GM19438 (cell line): ENCODE results near the gene EPB41L1.

Experiments
- ATAC-seq: cut with Tn5 transposase; IDR thresholded peaks from one replicate; pipeline ENCODE4 v1.9.1; 2021; ENCODE audit warnings: low read depth; ENCODE audit not compliant: unreplicated experiment

The EPB41L1 gene

DNA sequence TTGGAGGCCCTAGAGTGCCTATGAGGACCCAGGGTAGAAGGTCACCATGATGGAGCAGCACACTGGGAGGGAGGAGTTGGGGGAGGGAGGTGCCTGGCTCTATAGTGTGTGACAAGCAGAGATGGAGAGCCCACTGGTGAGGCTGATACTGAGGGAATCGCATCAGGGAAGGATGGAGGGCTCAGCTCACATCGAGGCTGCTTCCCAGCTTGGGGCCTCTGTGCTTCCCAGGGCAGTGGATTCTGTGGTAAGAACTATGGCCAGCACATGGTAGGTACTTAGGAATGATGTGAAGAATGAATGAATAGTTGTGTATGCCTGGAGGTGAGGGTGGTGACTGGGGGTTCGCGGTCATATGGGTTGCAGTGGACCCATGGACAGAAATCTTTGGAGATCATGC, 1.3 kb upstream of the EPB41L1 start:
- no peak for ATAC-seq

DNA sequence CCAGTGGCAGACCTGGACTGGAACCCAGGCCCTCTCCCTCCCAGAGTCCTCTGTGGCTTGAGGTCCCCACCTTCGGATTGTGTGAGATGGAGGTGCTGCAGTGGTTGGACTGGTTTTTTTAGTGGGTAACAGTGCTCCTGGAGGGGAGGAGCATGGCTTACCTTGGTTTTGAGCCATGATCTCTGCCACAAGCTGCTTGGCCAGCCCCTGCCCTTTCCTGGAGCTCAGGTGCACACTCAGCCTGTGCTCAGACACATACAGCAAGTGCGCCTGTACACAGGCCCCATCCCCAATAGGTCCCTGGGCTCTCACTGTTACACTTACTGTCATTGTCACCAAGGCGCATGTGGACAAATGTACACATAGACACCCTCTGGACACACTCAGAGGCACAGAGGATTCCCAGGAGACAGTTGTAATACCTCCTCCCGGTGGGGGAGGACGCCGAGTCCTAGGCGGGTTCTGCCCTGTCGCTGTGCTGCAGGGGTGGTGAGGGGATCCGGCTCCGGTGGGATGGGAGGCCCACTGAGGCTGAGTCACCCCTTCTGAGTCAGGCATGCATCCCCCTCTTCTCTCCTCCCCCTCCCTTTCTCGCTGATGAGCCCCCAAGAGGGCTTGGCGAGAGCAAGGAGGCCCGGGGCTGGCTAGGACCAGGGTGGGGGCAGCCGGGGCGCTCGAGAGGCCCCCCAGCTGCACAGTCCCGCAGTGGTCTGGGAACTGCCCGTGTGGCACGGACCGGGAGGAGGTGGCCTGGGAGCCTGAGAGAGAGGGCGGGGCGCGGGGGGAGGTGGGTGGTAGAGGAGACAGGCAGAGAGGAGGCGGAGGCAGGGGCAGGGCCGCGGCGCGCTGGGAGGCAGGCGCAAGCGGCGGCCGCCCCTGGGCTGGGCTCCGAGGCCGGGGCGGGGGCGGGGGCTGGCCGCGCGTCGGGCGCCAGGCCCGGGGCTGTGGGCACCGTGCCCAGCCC, 522 bp upstream of the EPB41L1 start:
- ATAC-seq = no peak

DNA sequence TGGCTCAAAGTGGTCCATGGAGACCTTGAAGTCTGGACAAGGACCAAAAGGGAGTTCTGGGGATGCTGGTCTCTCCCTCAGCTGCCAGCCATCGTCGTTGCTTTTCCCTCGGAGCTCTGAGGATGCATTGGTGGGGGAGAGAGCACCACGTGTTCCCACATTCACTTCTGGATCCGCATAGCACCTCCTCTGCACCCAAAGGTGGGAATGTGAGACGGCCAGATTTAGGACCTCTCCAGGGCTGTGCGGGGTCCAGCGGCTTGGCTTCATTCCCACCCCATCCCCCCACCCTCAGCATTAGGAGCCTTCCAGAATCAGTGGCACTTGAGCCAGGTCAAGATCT, 1.1 kb downstream of the EPB41L1 start:
- no peak for ATAC-seq

DNA sequence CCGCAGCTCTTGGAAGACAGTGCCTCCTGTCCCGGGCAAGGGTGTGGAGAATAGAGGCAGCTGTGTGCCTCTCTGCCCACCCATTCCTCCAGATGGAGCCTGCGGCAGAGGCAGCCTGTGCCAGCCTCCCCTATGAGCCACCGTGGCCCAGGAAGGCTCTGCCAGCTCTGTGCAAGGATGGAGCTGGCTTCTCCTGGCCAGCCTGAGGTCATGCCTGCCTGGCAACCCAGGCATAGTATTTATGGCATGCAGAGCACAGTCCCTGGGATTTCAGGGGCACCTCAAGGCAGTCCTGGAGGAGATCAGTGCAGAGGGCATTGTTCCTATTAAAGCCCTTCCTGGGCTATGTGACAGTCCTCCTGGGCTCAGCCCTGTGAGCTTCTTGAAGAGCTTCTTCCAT, 1.5 kb downstream of the EPB41L1 start:
- no peak for ATAC-seq

DNA sequence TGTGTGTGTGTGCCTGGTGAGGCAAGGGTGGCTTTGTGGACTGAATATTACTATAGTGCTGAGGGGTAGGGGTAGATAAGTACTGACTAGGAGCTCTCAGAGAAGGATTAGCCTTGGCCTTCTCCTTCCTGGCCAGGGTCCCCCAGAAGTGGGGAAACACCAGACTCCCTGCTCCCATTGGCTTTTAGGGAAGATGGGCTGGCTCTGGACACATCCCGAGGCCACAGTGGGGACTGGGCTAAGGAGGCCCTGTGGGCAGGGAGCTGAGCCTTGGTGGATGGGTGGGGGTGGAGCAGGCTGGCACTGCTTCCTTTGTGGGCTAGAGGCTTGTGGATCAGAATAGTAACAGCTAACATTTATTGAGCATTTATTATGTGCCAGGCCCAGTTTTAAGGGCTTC, 3.1 kb downstream of the EPB41L1 start:
- ATAC-seq = no peak

DNA sequence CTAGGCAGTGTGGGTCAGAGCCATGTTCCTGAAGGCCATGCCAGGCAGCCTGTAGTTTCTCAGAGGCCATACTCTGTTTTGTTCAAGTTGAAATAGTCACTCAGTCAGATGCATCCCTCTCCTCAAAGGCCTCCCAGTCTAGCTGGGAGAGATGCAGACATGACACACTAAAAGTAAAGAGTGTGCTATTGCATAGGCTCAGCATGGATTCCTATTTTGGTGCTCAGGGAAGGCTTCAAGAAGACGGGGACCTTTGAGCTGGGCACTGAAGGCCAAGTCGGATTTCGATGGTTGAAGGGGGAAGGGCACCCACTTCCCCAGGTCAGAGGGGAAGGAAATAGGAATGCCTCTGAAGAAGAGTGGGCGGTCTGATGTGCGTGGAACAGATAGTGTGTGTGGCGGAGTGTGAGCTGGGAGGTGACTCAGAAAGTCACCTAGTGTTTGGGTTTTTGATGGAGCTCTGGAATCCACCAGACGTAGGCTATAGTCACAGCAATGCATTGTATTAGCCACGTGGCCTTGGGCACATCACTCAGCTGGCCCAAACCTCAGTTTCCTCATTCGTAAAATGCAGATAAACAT, 3.7 kb downstream of the EPB41L1 start:
- ATAC-seq = no peak

DNA sequence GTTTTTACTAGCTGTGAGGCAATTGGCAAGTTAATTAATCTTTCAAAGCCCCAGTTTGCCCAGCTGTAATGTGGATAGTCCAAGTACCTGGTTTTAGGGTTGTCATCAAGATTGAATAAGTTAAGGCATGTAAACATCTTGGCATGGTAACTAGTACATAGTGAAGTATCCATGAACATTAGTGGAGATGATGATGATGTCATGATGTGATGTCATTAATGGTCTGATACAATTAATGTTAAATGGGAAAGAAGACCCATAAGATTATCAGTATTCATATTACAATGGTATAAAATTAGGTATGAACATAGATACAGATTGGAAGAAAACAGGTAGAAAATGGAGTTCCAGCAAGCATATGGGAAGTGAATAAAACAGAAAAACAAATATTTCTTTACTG, 5.3 kb downstream of the EPB41L1 start:
- no peak for ATAC-seq

DNA sequence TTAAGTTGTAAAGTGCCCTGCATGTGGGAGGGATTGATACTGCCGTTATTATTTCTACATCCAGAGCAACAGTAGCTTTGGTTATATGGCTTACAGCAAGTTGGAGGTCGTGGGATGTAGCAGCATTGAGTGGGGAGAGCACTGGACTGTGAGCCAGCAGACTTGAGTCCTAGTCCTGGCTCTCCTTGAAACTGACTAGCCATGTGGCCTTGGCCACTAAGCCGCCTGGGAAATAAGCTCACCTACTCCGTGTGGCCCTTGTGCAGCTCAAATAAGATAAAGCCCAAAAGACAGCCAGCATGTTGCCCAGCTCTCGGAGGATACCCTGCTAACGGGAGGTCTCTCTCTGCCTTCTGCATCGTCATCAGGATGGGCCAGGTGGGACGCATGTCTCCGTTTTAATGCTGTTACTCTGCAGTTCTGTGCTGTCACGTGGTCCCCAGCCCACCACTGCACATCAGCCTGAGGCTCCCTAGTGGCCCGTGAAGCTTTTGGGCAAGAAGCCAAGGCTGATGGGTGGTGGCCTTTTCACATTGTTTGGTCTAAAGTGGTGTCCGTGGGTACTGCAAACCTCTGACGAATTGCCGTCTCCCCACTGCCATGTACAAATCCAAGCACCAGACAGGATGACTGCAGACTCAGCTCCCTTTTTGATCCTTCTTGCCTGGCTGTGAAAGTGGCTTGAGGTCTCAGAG, 7.9 kb downstream of the EPB41L1 start:
- ATAC-seq = no peak

DNA sequence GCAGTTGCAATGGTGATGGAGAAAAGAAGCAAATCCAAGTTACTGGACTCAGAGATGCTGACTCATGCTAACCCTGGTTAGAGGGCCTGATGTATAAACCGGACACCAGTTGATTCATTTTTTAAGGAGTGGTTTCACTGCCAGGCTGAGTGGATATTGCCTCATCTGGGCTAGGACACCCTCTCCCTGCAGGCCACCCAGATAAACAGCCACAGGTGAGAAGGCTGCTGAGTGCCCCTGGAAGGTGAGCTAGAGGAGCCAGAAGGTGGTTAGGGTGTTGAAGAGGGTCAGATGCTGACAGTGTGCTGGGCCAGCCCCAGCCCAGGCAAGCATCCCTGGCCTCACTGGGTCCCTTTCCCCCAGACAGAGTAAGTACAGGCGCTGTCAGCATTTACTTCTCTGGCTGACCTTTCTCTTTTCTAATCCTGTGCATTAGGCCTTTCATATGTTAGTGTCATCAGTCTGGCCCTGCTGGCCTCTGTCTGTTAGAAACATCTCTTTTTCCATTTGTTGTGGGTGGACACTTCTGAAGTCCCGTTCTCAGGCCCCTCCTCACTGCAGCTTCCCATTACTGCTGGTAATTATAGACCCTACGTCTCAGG, 13.5 kb downstream of the EPB41L1 start:
- ATAC-seq = no peak

DNA sequence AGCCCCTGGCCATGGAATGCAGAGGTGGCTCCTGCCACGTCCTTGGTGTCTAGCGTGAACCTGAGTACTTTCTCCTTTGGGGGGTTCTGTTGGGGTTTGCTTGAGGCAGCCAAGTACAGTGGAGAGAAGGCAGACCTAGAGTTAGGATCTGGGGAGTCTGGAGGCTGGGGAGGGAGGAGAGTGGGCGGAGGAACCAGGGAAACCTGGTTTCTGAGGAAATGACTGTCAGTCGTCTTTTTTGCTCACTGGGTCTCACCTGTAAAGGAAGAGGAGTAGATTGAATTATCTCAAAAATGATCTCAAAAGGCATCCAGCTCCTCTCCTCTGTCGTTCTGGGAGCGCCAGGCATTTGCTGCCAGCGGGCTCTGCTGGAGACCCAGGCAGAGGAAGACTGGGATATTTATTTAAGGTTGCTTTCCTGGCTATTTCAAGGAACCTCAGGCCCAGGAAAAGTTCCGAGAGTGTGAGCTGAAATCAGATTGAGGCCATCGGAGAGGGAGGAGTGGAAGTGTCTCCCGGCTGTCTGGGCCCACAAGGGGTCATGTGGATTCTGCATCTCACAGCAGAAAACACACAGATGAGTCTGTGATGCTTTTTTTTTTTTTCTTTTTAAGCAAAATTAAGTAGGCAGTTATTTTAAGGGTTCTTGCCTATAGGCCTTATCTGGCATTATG, 16.1 kb downstream of the EPB41L1 start:
- ATAC-seq = no peak

DNA sequence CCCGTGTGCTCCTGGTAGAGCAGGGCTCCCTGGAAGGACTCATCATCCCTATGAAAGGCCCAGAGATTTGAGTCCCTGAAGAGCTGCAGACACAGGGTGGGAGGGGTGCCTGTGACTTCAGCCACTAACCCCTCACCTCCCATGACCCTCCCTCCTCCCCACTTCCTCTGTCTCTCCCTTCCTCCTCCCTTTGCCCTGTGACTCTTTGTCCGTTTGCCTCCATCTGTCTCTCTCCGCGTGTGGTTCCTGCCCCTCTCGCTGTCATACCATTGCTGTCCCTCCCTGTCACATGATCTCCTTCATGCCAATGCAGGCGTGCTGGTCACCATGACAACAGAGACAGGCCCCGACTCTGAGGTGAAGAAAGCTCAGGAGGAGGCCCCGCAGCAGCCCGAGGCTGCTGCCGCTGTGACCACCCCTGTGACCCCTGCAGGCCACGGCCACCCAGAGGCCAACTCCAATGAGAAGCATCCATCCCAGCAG, 19.0 kb downstream of the EPB41L1 start:
- ATAC-seq = no peak

DNA sequence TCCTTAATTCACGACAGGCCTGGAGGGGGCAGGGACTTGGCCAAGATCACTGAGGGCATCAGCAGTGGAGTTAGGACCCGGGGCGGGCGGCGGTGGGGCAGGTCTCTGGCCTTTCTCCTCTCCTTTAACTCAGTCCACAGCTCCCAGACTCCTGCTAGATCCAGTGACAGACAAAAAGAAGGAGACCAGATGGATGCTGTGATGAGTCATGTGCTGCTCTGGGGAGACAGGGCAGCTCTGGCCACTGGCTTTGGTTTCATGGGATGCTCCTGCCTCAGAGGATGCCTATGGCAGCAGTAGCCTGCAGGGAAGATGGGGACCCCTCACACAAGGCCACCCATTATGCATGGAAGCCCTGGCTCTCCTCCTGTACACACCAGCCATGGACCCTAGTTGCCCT, 20.5 kb downstream of the EPB41L1 start:
- no peak for ATAC-seq

DNA sequence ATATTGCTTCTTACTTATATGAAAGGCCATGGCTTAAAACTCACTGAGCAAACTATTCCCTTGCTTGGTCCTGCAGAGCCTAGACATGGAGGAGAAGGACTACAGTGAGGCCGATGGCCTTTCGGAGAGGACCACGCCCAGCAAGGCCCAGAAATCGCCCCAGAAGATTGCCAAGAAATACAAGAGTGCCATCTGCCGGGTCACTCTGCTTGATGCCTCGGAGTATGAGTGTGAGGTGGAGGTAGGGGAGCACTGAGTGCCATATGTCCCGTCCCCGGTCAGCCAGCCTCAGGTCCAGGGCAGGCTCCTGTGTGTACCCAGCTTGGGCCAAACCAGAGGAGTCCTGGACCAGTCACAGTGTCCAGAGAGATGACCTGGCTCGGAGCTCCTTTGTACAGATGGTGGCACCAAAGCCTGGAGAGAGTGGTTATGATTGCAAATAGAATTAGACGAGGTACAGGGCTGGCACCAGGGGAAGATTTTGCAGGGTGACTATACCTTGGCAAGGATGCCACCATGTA, 21.0 kb downstream of the EPB41L1 start:
- ATAC-seq = no peak

DNA sequence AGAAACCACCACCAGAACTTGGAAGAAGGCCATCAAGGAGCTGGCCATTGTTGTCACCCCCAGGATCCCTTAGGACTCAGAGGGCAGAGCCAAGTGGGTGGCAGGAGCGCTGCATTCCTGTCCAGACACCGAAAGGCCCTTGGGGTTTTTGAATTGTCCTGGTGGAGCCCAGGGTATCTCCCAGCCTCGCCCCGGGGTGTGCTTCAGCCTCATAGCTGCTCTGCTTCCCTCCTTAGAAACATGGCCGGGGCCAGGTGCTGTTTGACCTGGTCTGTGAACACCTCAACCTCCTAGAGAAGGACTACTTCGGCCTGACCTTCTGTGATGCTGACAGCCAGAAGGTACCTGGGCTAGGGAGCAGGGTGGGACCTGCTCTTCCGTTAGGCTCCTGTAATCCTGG, 23.2 kb downstream of the EPB41L1 start:
- ATAC-seq = no peak

DNA sequence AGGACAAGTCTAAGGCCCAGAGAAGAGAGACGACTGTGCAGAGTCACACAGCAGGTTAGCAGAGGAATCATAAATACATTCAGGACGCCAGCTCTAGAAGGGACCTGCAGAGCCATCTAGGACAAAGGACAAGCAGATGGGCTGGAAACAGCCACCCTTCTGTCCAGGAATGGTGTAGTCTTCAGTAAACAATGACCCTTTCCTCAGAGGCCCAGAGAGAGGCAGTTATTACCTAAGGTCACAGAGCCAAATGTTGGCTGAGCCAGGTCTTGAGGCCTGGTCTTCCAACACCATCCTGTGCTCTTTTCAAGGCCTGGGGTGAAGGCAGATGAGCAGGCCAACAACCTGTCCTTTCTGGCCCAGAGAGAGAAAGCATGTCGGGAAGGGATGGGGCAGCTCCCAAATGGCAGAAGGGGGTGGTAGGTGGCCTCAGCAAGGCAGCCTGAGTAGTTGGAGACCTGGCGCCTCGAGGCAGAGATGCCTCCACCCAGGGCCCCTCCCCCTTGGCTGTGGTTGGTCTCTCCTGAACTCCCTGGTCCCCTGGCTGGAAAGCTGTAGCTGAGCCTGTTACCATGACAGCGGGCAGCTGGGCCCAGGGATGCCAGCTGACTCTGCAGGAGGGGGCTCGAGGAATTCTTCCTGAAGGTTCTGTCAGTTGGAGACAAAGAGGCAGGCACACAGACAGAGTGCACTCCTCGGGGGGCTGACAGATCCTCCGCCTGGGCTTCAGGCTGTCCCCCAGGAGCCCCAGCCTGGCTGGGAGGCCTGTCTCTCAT, 24.8 kb downstream of the EPB41L1 start:
- no peak for ATAC-seq

DNA sequence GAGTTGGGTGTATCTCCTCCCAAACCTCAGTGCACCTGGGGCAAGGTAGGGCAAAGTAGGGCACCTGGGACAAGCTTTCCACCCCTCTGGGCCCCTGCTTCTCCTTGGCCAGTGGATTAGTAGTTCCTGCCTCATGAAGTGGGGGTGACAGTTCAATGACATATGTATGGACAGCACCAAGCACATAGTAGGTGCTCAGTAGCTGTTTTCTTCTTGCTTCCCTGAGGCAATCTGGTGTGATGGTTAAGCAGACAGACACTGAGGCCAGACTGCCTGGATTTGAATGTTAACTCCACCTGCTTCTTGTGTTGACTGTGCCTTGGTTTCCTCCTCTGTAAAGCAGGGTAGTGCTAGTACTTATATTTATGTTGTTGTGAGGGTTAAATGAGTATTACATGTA, 25.8 kb downstream of the EPB41L1 start:
- no peak for ATAC-seq

DNA sequence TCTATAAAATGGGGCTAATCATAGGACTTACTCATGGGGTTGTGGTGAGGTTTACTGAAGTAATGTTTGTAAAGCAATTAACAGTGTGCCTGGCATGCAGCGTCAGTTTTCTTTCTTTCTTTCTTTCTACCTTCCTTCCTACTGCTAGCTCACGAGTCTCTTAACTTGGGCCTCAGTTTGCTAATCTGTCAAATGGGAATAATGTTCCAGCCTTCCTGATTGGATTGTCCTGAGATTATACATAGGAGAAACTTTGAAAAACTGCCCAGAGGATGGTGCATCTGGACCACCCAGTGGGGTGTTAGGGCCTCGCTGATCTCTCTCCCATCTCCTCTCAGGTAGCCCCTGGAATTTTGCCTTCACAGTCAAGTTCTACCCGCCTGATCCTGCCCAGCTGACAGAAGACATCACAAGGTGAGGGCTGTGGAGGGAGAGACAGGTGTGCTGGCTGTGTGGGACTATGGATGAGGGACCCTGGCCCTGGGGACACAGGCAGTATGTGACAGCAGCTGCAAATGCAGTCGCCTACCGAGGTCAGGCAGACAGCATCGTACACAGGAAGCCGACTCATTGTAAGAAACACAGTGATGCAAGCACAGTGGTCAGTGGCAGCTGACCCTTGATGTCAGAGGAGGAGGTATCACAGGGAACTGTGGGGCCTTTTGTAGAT, 27.5 kb downstream of the EPB41L1 start:
- no peak for ATAC-seq

DNA sequence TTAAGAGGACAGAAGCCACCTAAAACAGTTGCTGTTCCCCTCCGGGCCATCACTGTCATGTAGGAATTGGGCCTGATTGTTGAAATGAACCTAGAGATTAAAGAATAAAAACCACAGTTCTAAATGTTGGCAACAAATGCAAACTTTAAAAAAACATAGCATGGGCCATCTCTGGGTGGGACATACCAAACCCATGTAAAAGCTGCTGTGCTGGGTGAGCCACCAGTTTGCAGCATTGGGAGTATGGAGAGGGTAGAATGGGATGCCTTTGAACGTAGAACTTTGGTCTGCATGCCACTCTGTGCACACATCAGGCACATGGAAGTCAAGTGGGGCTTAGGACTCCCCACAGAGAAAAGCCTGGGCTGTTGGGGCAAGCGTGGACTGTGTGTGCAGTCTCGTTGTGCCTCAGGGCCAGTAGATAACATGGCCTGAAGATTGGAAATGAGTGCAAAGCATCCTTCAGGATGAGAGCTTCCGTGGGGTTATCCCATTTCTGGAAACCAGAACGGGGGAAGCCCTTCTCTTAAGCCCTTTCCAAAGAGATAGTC, 28.1 kb downstream of the EPB41L1 start:
- ATAC-seq = no peak
